SK-N-SH treated with all-trans-retinoic acid at 6 μM for 48 hours (cell line): ENCODE measurements around the gene REV3L.

ENCODE experiments used
- ATAC-seq: fragments of 200-7000 bp; cut with Tn5 transposase; 3 replicates; pipeline ENCODE4 v1.9.1; 2020; ENCODE audit warnings: mild to moderate bottlenecking, moderate library complexity
- ARNTL ChIP-seq: fragments of 450-650 bp; formaldehyde crosslinking; IDR thresholded peaks from 2 replicates; pipeline ENCODE4 v1.5.0; 2020; ENCODE audit warnings: low read depth, mild to moderate bottlenecking, moderate library complexity, borderline replicate concordance
- BACH2 ChIP-seq: fragments of 250-450 bp; sonication (Bioruptor Pico); IDR thresholded peaks from 2 replicates; pipeline ENCODE4 v1.9.0; 2021; ENCODE audit warnings: mild to moderate bottlenecking, borderline replicate concordance
- CREB5 ChIP-seq: fragments of 250-450 bp; sonication (Bioruptor Pico); IDR thresholded peaks from 2 replicates; pipeline ENCODE4 v1.5.1; 2020; ENCODE audit warnings: low read depth, mild to moderate bottlenecking, moderate library complexity
- CSDC2 ChIP-seq: fragments of 250-450 bp; sonication (Bioruptor Pico); IDR thresholded peaks from 2 replicates; pipeline ENCODE4 v1.5.0; 2020; ENCODE audit warnings: mild to moderate bottlenecking, moderate library complexity
- CSRNP3 ChIP-seq: fragments of 250-450 bp; sonication (Bioruptor Pico); IDR thresholded peaks from 2 replicates; pipeline ENCODE4 v1.5.1; 2021; ENCODE audit warnings: mild to moderate bottlenecking, moderate library complexity
- ESRRG ChIP-seq: fragments of 250-450 bp; sonication (Bioruptor Pico); IDR thresholded peaks from 2 replicates; pipeline ENCODE4 v1.6.1; 2021; ENCODE audit warnings: mild to moderate bottlenecking
- GLIS3 ChIP-seq: fragments of 250-450 bp; sonication (Bioruptor Pico); IDR thresholded peaks from 2 replicates; pipeline ENCODE4 v1.5.0; 2020; ENCODE audit warnings: mild to moderate bottlenecking, moderate library complexity
- ISL1 ChIP-seq: fragments of 250-450 bp; sonication (Bioruptor Pico); IDR thresholded peaks from 2 replicates; pipeline ENCODE4 v2.1.2; 2022; ENCODE audit warnings: mild to moderate bottlenecking, moderate library complexity
- OSR1 ChIP-seq: fragments of 250-450 bp; sonication (Bioruptor Pico); IDR thresholded peaks from 2 replicates; pipeline ENCODE4 v1.8.0; 2022; ENCODE audit warnings: moderate library complexity, mild to moderate bottlenecking, inconsistent platforms
- PATZ1 ChIP-seq: fragments of 250-450 bp; sonication (Bioruptor Pico); IDR thresholded peaks from 2 replicates; pipeline ENCODE4 v1.8.0; 2020; ENCODE audit warnings: mild to moderate bottlenecking, moderate library complexity, borderline replicate concordance
- POU6F1 ChIP-seq: fragments of 250-450 bp; sonication (Bioruptor Pico); IDR thresholded peaks from 2 replicates; pipeline ENCODE4 v1.8.0; 2021; ENCODE audit warnings: low read depth, mild to moderate bottlenecking, moderate library complexity, borderline replicate concordance
- PPARA ChIP-seq: fragments of 250-450 bp; sonication (Bioruptor Pico); IDR thresholded peaks from 2 replicates; pipeline ENCODE4 v1.5.0; 2020; ENCODE audit warnings: mild to moderate bottlenecking, borderline replicate concordance
- RARB ChIP-seq: fragments of 250-450 bp; sonication (Bioruptor Pico); IDR thresholded peaks from 2 replicates; pipeline ENCODE4 v1.8.0; 2021; ENCODE audit warnings: mild to moderate bottlenecking, moderate library complexity
- SNAI2 ChIP-seq: fragments of 250-450 bp; sonication (Bioruptor Pico); IDR thresholded peaks from 2 replicates; pipeline ENCODE4 v1.5.0; 2020; ENCODE audit warnings: mild to moderate bottlenecking, moderate library complexity
- TCF4 ChIP-seq: fragments of 250-450 bp; sonication (Bioruptor Pico); IDR thresholded peaks from 2 replicates; pipeline ENCODE4 v1.8.0; 2021; ENCODE audit warnings: mild to moderate bottlenecking, moderate library complexity, borderline replicate concordance
- TOX ChIP-seq: fragments of 250-450 bp; sonication (Bioruptor Pico); IDR thresholded peaks from 2 replicates; pipeline ENCODE4 v1.8.0; 2021; ENCODE audit warnings: mild to moderate bottlenecking, moderate library complexity, borderline replicate concordance
- TSHZ2 ChIP-seq: fragments of 250-450 bp; sonication (Bioruptor Pico); IDR thresholded peaks from 2 replicates; pipeline ENCODE4 v1.5.0; 2020; ENCODE audit warnings: mild to moderate bottlenecking, moderate library complexity
- ZC3H10 ChIP-seq: fragments of 250-450 bp; sonication (Bioruptor Pico); IDR thresholded peaks from 2 replicates; pipeline ENCODE4 v1.5.1; 2021; ENCODE audit warnings: mild to moderate bottlenecking, moderate library complexity
- ZFP3 ChIP-seq: fragments of 250-450 bp; sonication (Bioruptor Pico); IDR thresholded peaks from 2 replicates; pipeline ENCODE4 v1.5.0; 2020; ENCODE audit warnings: mild to moderate bottlenecking, moderate library complexity
- ZFP30 ChIP-seq: fragments of 450-650 bp; formaldehyde crosslinking; IDR thresholded peaks from 2 replicates; pipeline ENCODE4 v1.5.0; 2022; ENCODE audit warnings: mild to moderate bottlenecking, moderate library complexity
- ZNF565 ChIP-seq: fragments of 450-650 bp; formaldehyde crosslinking; conservative IDR thresholded peaks from 2 replicates; pipeline ENCODE4 v1.5.0; 2020; ENCODE audit warnings: low read depth, mild to moderate bottlenecking, moderate library complexity
- ZNF70 ChIP-seq: fragments of 450-650 bp; formaldehyde crosslinking; IDR thresholded peaks from 2 replicates; pipeline ENCODE4 v1.5.0; 2020; ENCODE audit warnings: mild to moderate bottlenecking, moderate library complexity
- ZNF8 ChIP-seq: fragments of 450-650 bp; formaldehyde crosslinking; IDR thresholded peaks from 2 replicates; pipeline ENCODE4 v1.5.0; 2020; ENCODE audit warnings: mild to moderate bottlenecking, moderate library complexity

The REV3L gene

GRCh38 chr6:111418971-111419693 is 63.9 kb downstream of the REV3L start:
- peak; percentile 55 for ATAC-seq
- TF ChIP-seq CREB5 (no peak), ISL1 (0 out of 2 replicates have a peak, but pooled peaks have one; percentile 25), TCF4 (CRISPR knock-in tag) (peak; percentile 48; the same call in 1 of the 2 replicates)

GRCh38 chr6:111417946-111418345 is 65.1 kb downstream of the REV3L start:
- 0 out of 2 replicates have a peak, but pooled peaks have one; percentile 32 for TF ChIP-seq ZC3H10 (CRISPR knock-in tag)
- no peak for TF ChIP-seq TCF4 (CRISPR knock-in tag)
- TF ChIP-seq ARNTL (CRISPR knock-in tag): no peak
- no peak for TF ChIP-seq ZNF565 (CRISPR knock-in tag)
- TF ChIP-seq TSHZ2 (CRISPR knock-in tag): no peak
- ATAC-seq: no peak

- TF ChIP-seq GLIS3 (CRISPR knock-in tag): no peak
- TF ChIP-seq PATZ1: no peak
- no peak for TF ChIP-seq RARB
- TF ChIP-seq CSDC2: no peak
- TF ChIP-seq TCF4 (CRISPR knock-in tag): peak; percentile 41; the same call in 1 of the 2 replicates
- TF ChIP-seq BACH2 (CRISPR knock-in tag): no peak
- TF ChIP-seq ESRRG: no peak
- no peak for TF ChIP-seq ZNF565 (CRISPR knock-in tag)
- TF ChIP-seq TSHZ2 (CRISPR knock-in tag): peak; percentile 88
- 0 out of 2 replicates have a peak, but pooled peaks have one; percentile 11 for TF ChIP-seq CSRNP3 (CRISPR knock-in tag)
- peak; percentile 63 for TF ChIP-seq ISL1
- TF ChIP-seq ZNF70 (CRISPR knock-in tag): no peak
- no peak for TF ChIP-seq POU6F1 (CRISPR knock-in tag)
- TF ChIP-seq SNAI2: 0 out of 2 replicates have a peak, but pooled peaks have one; percentile 51
- TF ChIP-seq ZFP3: no peak
- TF ChIP-seq ZFP30: no peak
- no peak for TF ChIP-seq ZNF8
- TF ChIP-seq ZC3H10 (CRISPR knock-in tag): no peak
- no peak for TF ChIP-seq CREB5
- no peak for TF ChIP-seq ARNTL (CRISPR knock-in tag)
- no peak for TF ChIP-seq TOX
- no peak for TF ChIP-seq PPARA (CRISPR knock-in tag)
- no peak for TF ChIP-seq OSR1 (CRISPR knock-in tag)
- peak; percentile 76 for ATAC-seq
Measured at GRCh38 chr6:111417181-111417585, 65.8 kb downstream of the REV3L start.
